GM18507 (cell line): ENCODE measurements around the gene RHOT2.
"Not testable (repeated sequence)": the region's sequence is repeated elsewhere in the genome, so short reads cannot be mapped to it uniquely, and the experiment has no call there.

Experiments
- DNase-seq: peaks from one replicate; pipeline ENCODE4 v3.0.0; 2011; ENCODE audit warnings: low read depth; ENCODE audit not compliant: insufficient read length; ENCODE audit errors: extremely low spot score
- FAIRE-seq: peaks from 2 replicates; lab custom pipeline; 2011; peaks lifted over from hg19 to GRCh38; lab: Jason Lieb, UNC

RHOT2 gene

DNA sequence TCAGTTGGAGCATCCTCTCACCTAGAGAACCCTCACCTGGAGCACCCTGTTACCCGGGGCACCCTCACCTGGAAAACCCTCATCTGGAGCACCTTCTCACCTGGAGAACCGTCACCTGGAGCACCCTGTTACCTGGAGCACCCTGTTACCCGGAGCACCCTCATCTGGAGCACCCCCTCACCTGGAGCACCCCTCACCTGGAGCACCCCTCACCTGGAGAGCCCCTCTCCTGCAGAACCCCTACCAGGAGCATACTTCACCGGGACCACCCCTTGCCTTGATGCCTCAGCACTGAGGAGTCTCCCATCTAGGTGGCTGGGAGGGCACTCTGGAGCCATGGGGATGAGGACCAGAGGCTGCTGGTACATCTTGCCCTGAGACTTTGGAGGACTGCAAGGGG is 41.0 kb downstream of the RHOT2 start:
- no peak for DNase-seq
- no peak for FAIRE-seq

DNA sequence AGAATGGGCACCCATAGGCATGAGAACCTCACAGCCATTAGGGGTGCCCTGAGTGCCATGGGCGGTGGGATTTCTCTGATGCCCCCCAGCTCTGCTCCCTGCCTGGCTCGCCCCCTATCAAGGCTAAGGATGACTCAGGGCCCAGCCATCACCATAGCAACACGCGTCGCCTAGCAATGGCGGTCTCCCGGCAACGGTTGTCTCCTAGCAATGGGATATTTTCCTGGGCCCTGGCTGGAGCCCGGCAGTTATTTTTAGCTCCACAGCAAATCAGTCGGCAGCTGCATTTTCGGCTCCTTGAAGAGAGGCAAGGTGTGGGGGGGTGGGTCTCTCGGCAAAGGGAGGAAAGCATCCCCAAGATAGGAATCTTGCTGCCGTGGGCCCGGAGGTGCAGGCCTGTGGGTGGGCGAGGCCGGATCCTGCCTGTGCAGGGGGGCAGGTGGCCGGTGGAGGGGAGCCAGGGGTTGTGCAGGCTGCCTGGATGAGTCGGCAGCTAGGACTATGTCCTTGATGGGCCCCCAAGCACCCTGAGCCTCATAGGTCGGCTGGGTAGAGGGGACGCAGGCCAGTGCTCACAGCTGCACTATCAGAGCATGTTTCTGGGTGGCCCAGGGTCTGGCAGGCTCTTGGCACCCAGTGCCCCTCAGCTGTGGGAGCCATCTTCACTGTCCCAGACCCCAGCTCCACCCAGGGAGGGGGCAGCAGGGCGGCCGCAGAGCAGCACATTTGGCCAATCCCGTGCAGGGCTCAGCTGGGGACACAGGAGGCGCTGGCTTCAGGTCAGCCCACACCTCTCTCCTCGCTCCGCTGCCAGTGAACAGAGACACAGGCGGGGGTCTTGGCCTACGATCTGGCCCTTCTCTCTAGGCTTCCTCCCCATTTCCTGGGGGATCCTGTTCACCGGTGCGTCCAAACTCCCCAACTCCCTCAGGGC is 41.9 kb downstream of the RHOT2 start:
- no peak for FAIRE-seq
- DNase-seq, result no peak

DNA sequence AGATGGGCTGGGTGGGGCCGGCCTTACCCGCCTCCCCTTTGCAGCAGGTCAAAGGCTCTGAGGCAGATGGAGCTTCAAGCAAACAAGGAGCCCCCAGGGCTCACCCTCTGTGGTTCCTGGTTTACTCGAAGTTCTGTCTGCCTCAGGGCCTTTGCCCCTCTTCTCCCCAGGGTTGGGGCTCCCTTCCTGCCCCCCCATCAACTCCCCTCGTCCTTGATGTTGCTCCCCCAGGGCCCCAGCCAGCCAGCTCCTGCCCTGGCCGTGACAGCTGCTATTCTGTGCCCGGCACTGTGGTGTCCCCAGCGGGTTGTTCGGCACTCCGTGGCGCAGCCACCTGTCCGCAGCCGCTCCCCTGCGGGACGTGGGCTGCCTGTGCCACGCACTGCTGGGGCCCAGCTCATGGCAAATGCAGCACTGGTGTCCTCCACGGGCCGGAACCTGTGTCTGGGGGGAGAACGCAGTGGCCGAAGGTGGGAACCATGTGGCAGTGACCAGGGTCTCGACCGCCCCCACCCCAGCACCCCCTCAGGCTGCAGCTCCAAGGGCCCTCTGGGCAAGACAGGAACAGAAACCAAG is 42.7 kb downstream of the RHOT2 start:
- FAIRE-seq, result no peak
- DNase-seq, result no peak

GRCh38 chr16:711084-711483 is 43.2 kb downstream of the RHOT2 start:
- no peak for DNase-seq
- FAIRE-seq, result no peak

DNA sequence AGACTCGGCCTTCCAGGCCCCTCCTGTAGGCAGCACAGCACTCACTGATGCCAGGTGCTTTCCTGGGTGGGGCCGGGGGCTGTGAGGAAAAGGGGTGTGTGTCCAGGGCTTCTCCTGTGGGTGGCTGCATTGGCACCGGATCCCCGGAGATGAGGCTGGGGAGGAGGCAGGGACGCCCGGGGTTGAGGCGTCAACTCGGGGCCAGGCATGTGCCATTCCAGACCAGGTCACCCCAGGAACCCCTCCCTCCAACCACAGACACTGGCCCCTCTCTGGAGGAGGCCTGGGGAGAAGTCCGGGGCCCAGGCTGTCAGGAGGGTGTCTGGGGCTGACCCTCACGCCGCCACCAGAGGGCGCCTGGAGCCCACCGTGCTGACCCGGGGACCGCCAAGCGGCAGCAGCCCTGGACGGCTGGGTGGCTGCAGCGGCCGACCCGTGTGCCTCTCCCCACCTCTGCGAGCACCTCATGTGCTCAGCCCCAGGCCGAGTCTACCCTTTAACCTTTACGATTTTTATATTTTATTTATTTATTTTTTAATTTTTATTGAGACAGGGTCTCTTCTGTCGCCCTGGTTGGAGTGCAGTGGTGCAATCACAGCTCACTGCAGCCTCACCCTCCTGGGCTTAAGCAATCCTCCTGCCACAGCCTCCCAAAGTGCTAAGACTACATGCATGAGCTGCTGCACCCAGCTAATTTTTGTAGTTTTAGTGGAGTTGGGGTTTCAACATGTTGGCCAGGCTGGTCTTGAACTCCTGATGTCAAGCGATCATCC is 43.8 kb downstream of the RHOT2 start:
- peak; percentile 76 for DNase-seq

DNA sequence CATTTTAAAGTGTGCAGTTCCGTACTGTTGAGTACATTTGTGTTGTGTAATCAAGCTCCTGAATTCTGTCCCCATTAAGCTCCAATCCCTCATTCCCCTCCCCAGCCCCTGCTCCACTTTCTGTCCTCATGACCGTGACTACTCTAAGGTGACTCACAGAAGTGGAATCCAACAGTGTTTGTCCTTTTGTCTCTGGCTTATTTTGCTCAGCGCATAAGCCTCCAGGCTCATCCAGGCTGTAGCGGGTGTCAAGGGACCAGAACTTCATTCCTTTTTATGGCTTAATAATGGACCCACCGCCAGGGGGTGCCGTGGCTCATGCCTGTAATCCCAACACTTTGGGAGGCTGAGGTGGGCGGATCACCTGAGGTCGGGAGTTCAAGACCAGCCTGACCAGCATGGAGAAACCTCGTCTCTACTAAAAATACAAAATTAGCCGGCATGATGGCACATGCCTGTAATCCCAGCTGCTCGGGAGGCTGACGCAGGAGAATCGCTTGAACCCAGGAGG is 44.9 kb downstream of the RHOT2 start:
- DNase-seq, FAIRE-seq: not testable (repeated sequence)

More for the DNA sequence above, 43.8 kb downstream of the RHOT2 start:
- peak; percentile 76 for FAIRE-seq

GRCh38 chr16:714079-714478 is 46.1 kb downstream of the RHOT2 start:
- FAIRE-seq (no peak), DNase-seq (no peak)

DNA sequence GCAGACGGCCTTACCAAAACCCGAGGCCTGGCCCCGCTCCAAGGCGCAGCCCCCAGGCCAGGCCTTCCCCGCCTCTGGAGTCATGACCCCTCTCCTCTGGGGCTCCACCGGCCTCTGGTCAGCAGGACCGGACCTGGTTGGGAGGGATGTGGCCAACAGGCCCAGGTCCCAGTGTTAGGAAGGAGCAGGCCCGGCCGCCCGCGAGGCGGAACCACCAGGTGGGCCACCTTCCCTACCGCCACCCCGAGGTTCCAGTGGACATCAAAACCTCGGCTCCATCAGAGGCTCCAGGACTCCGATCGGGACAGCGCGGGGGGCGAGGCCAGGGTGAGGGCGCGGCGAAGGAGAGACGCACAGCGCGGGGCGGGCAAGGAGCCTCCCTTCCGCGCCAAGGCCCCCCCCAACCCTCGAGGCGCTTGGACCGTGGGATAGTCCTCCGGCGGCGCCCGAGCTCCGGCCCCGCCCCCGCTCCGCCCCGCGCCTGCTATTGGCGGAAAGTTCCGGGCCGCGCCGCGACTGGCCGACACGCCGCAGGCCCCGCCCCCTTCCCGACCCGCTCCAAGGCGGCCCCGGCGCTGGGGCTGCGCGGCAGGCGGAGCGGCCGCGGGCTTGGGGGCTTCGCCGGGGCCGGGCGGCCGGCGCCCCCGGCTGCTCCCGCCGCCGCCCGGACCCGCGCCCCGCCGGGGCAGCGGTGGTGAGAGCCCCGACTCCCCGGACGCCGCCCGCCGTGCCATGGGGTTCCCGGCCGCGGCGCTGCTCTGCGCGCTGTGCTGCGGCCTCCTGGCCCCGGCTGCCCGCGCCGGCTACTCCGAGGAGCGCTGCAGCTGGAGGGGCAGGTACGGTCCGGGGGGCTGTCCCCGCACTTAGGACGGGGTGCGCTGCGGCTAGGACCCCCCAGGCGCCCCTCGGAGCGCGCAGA is 46.9 kb downstream of the RHOT2 start, which contains the start of gene METRN:
TSS of gene METRN (plus strand) at position 561 of the 919 bp plus-strand sequence. CDS start at position 733, 172 bp downstream.
- DNase-seq (peak; percentile 83), FAIRE-seq (peak; percentile 33)

DNA sequence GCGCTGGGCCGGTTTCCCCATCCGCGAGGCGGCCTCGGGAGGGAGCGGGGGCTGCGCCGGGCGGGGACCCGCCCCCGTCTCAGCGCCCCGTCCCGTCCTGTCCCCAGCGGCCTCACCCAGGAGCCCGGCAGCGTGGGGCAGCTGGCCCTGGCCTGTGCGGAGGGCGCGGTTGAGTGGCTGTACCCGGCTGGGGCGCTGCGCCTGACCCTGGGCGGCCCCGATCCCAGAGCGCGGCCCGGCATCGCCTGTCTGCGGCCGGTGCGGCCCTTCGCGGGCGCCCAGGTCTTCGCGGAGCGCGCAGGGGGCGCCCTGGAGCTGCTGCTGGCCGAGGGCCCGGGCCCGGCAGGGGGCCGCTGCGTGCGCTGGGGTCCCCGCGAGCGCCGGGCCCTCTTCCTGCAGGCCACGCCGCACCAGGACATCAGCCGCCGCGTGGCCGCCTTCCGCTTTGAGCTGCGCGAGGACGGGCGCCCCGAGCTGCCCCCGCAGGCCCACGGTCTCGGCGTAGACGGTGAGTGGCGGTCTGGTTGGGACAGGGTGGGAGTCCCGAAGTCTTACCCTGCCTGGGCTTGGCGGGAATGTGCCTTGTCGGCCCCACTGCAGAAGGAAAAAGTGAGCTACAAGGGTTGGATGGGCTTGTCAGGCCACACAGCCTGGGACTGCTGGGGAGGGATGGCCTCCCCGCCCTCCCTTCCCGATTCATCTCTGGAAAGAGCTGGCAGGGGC is 47.7 kb downstream of the RHOT2 start:
- DNase-seq (no peak), FAIRE-seq (no peak)

DNA sequence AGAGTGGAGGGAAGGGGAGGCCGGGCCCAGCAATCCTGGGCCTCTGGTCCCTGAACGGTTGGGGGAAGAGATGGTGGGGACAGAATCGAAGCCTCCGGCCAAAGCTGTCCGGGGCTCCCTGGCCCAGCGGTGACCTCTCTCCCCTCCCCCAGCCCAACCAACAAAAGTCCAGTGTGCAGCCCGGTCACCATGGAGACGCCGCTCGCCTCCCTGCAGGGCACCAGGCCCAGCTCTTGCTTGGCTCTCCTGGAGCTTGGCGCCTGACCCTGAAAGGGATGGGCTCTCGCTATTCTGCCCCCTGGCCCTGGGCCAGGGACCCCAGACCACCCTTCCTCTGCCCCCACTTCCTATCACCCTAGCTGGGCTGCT is 48.3 kb downstream of the RHOT2 start:
- FAIRE-seq, result no peak
- no peak for DNase-seq

DNA sequence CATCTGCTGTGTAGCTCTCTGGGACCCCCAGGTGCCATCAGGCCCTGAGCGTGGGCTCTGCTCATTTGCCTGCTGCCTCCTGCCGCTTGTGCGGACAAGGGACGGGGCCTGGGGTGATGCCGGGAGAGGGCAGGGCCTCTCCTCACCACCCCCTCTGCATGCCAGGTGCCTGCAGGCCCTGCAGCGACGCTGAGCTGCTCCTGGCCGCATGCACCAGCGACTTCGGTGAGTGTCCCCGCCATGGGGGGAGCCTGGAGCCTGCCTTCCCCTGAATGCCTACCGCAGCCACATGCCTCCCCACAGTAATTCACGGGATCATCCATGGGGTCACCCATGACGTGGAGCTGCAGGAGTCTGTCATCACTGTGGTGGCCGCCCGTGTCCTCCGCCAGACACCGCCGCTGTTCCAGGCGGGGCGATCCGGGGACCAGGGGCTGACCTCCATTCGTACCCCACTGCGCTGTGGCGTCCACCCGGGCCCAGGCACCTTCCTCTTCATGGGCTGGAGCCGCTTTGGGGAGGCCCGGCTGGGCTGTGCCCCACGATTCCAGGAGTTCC is 48.9 kb downstream of the RHOT2 start:
- DNase-seq (no peak), FAIRE-seq (no peak)

DNA sequence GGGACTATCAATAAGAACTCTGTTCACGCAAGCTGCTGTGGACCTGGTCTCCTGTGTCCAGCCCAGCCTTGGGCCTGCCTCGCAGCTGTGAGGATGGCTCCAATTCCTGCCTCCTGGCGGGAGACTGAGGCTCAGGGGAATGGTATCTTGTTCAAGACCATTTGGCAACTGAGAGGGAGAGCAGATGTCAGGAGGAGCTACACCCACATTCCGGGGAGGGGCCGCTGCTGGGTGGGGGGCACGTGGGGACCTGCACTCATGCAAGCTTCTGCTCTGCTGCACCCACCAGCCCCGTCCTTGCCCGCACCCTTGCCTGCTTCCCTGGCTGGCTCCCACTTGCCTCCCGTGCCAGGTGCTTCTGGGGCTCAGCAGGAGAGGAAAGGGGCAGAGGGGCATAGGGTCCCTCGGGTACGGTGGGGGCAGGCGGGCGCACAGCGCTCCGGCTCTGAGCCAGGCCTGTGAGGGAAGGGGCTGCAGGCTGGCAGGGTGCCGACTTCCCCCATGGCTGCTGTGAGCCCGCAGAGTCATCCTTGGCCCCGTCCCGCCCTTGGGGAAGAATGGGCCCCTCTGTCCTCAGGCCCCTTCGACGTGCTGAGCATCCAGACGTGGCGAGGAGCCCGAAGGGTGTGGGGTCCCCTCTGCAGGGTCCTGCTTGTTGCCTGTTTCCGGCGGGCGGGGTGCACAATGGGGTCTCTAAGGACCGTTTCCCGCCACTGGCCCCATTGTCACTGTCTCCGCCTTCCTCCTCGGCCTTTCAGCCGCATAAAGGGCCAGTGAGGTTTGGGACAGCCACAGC is 49.7 kb downstream of the RHOT2 start:
- no peak for DNase-seq
- no peak for FAIRE-seq

DNA sequence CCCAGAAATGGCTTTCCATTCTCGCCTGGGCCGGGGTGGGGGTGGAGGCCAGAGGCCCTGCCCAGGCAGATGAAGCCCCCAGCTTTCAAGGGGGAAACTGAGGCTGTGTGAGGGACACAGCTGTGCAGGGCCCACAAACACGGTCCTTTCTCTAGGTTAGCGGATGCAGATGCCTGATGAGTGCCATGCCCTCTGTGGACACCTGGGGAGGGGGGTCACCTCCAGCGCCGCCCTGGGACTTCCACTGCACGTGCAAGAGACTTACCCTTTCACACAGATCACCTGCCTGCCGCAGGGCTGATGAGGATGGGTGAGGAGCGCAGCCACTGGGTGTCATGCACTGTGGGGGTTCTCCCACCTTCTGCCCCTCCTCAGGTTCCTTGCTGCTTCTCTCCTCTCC is 50.5 kb downstream of the RHOT2 start:
- FAIRE-seq, result no peak
- DNase-seq, result no peak

DNA sequence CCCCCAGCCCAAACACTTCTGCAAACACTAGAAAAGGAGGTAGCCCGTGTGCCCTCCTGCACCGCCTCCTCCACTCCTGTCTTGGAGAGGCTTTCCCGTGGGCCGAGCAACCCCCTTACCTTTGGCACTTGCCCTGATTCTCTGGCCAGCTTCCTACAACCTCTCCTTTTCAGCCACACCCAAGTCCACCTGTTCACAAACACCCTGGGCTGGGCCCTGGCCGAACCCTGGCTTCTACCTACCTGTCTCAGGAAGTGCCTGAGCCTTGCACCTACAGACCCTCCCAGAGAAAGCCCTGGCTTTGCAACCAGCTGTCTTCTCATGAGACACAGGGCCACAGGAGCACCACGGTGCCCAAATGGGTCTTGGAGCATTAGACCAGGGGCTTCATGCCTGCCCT is 51.0 kb downstream of the RHOT2 start:
- DNase-seq (no peak), FAIRE-seq (no peak)

- FAIRE-seq (peak; percentile 51), DNase-seq (no peak)
Measured at GRCh38 chr16:719815-720446, 52.0 kb downstream of the RHOT2 start.

DNA sequence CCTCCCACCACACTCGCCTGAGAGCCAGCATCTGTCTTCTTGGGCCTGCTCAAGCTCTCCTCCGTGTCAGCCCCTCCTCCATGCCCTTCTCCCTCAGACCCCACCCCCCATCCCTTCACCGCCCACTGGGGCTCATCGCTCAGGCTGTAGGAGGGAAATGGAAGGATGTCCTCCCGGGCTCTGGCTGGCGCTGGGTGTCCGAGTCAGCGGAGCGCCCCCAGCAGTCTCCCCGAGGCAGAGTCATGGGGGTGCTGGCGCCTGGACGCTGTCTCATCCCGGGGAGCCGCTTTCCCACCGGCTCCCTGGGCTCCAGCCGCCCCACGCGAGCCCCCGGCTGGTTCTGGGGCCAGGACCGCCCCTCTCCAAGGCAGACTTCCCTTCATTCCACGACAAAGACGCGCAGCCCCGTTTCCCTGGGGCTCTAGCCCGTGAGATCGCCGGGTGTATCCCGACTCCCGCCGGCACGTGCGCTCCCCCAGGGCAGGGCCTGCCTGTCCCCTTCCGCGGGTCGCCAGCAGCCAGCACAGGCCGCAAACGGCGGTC is 52.6 kb downstream of the RHOT2 start:
- DNase-seq (no peak), FAIRE-seq (peak; percentile 86)
